Measurements from ENCODE around the gene ZBTB11.

GRCh38 chr3:101637451-101637850 is 39.5 kb downstream of the ZBTB11 start:
- TF ChIP-seq, protein P1, sequence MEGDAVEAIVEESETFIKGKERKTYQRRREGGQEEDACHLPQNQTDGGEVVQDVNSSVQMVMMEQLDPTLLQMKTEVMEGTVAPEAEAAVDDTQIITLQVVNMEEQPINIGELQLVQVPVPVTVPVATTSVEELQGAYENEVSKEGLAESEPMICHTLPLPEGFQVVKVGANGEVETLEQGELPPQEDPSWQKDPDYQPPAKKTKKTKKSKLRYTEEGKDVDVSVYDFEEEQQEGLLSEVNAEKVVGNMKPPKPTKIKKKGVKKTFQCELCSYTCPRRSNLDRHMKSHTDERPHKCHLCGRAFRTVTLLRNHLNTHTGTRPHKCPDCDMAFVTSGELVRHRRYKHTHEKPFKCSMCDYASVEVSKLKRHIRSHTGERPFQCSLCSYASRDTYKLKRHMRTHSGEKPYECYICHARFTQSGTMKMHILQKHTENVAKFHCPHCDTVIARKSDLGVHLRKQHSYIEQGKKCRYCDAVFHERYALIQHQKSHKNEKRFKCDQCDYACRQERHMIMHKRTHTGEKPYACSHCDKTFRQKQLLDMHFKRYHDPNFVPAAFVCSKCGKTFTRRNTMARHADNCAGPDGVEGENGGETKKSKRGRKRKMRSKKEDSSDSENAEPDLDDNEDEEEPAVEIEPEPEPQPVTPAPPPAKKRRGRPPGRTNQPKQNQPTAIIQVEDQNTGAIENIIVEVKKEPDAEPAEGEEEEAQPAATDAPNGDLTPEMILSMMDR (IDR thresholded peaks at IDR 0.05), result no peak
- TF ChIP-seq EP300 (IDR thresholded peaks at IDR 0.05) (no peak), POLR2A (IDR thresholded peaks at IDR 0.05) (no peak)
